ENCODE measurements around the gene GRID2.

GRCh38 chr4:92307866-92308265 is 4.1 kb downstream of the GRID2 start:
- TF ChIP-seq POLR2A (IDR thresholded peaks at IDR 0.05; ENCODE audit: low read depth, low read length) (no peak), FOS (IDR thresholded peaks at IDR 0.05; ENCODE audit: low read depth, low read length) (no peak), CTCF (conservative IDR thresholded peaks at IDR 0.05; ENCODE audit: low read depth, low read length) (no peak), SMC3 (IDR thresholded peaks at IDR 0.05; ENCODE audit: low read depth, low read length) (no peak), BHLHE40 (IDR thresholded peaks at IDR 0.05; ENCODE audit: low read depth, low read length) (no peak), USF2 (IDR thresholded peaks at IDR 0.05; ENCODE audit: low read depth, low read length) (no peak), CEBPB (IDR thresholded peaks at IDR 0.05; ENCODE audit: low read depth, low read length) (no peak), MXI1 (IDR thresholded peaks at IDR 0.05; ENCODE audit: borderline replicate concordance, low read depth, low read length) (no peak), ELK1 (IDR thresholded peaks at IDR 0.05; ENCODE audit: borderline replicate concordance, low read depth, low read length) (no peak)
